OCI-LY7 (cell line): ENCODE results near the gene KIF7.

ENCODE experiments used
- EZH2phosphoT487 ChIP-seq: fragments of 200-600 bp; sonication (generic); IDR thresholded peaks from 2 replicates; pipeline ENCODE4 v1.6.1; 2018; ENCODE audit warnings: low read depth, borderline replicate concordance, mild to moderate bottlenecking, mixed run types, antibody characterized with exemption, low read length, moderate library complexity, mixed read lengths
- TF ChIP-seq, protein P1 (sequence below): fragments of 200-600 bp; sonication (generic); conservative IDR thresholded peaks from 2 replicates; pipeline ENCODE4 v1.5.1; 2014; ENCODE audit warnings: mild to moderate bottlenecking, antibody characterized with exemption, low read length, moderate library complexity, mixed read lengths

DNA sequence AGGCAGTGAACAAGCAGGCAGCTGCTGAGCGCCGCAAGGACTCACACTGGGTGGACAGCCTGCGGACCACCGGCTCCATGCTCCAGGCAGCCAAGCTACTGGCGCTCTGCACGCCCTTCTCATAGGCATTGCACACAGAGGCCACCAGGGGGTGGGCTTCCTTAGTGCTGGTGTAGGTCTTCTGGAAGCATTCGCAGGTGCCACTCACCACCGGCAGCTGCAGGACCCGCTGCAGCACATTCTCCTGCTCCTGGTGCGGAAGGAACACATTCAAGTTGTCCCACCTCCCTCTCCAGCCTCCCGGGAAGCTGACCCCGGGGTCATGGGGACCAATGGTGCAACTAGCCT, 17.9 kb upstream of the KIF7 start:
- TF ChIP-seq, protein P1, sequence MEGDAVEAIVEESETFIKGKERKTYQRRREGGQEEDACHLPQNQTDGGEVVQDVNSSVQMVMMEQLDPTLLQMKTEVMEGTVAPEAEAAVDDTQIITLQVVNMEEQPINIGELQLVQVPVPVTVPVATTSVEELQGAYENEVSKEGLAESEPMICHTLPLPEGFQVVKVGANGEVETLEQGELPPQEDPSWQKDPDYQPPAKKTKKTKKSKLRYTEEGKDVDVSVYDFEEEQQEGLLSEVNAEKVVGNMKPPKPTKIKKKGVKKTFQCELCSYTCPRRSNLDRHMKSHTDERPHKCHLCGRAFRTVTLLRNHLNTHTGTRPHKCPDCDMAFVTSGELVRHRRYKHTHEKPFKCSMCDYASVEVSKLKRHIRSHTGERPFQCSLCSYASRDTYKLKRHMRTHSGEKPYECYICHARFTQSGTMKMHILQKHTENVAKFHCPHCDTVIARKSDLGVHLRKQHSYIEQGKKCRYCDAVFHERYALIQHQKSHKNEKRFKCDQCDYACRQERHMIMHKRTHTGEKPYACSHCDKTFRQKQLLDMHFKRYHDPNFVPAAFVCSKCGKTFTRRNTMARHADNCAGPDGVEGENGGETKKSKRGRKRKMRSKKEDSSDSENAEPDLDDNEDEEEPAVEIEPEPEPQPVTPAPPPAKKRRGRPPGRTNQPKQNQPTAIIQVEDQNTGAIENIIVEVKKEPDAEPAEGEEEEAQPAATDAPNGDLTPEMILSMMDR, result peak; percentile 75
- TF ChIP-seq EZH2phosphoT487, result no peak
